ENCODE results near the gene PRM3. TPM values are rescaled to one million over a fixed set of nuclear protein-coding genes. Genes with fewer than 3 reads are reported as not detected.

Gene PRM3
- total RNA-seq, 4 donors from 2014 or later, result not detected

DNA sequence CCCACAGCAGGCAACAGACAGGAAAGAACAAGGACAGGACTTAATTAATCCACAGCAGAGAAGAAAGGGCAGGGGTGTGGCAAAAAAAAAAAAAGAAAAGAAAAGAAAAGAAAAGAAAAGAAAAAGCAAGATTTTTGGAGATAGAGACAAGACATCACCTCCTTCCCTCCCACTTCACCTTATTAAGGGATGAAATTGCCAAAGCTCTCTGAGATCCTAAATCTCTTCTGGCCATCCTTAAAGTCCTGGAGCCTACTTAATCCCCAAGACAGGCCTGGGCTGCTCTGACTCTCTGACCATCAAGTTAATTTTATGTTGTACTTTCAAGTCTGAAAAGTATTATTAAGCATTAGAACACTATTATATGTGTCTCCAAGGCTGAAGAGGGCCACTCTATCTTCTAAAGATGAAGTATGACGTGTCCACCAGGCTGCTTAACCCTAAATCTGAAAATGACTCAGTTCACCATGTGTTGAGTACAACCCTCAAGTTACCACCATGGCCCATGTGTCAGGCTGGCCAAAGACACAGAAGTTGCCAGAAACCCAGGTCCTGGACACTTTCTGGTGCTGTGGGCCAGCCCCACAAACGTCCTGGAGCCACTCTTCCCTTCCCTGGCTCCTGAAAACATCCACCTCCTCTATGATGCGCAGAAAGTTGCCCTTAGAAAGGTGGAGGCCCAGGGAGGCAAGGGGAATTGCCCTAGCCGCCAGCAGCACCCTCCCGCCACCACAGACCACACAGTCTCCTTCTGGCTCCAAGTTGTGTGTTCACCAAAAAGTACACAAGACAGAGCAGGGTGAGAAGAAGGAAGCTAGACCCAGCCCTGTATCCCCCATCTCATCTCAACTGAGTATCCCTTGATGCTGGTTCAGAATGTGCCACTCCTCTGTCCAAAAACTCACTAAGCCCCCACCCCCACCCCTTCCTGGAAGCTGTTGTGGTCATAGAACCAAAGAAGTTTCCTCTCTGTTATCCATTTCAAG lies 20.1 kb downstream of the PRM3 start:
- H3K4me3 ChIP-seq, result peak overlapping the region; percentile 71 to 92 (median 80)
- peak overlapping the region; percentile 35 to 98 (median 85) for H3K27ac ChIP-seq
- DNase-seq, result no peak
- TF ChIP-seq POLR2A (IDR thresholded peaks at IDR 0.05), result no peak
- TF ChIP-seq, protein P1, sequence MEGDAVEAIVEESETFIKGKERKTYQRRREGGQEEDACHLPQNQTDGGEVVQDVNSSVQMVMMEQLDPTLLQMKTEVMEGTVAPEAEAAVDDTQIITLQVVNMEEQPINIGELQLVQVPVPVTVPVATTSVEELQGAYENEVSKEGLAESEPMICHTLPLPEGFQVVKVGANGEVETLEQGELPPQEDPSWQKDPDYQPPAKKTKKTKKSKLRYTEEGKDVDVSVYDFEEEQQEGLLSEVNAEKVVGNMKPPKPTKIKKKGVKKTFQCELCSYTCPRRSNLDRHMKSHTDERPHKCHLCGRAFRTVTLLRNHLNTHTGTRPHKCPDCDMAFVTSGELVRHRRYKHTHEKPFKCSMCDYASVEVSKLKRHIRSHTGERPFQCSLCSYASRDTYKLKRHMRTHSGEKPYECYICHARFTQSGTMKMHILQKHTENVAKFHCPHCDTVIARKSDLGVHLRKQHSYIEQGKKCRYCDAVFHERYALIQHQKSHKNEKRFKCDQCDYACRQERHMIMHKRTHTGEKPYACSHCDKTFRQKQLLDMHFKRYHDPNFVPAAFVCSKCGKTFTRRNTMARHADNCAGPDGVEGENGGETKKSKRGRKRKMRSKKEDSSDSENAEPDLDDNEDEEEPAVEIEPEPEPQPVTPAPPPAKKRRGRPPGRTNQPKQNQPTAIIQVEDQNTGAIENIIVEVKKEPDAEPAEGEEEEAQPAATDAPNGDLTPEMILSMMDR (IDR thresholded peaks at IDR 0.05), result no peak
- H3K9me3 ChIP-seq, result no peaks in the 10 kb centered on the region
- peaks cover 20 to 62% (median 23%) of the 10 kb centered on the region in 3 donors for H3K4me1 ChIP-seq
- H3K27me3 ChIP-seq, result peaks cover 0 to 25% (median 0%) of the 10 kb centered on the region in 4 donors
- no peaks in the 10 kb centered on the region for H3K36me3 ChIP-seq
- intact Hi-C loops (cut with DNase I), result loop anchor here (10.0 kb wide), 1 partner anchor 101 kb away; no protein-coding TSS in a partner anchor
- 68 to 85% methylated on average over 4 to 5 of the region's 5 CpGs for WGBS, 2 donors

DNA sequence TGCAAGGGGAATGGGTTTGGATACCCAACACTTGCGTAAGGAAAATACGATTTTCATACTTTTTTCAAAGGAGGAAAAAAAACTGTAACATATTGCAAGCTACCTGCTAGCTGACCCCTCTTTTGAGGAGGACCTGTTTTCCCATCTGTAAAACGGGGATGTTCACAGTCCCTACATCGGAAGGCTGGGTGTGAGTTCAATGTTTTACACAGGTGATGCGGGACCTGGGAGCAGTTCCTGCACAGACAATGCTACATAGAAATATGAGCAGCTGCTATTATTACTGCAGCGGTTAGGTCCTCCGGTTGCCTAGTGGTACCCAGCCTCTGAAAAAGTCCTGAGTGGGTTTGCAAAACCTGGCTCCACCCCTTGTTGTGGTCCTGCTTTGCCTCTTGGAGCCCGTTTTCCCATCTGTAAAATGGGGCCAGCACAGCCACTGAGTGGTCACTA lies 20.9 kb downstream of the PRM3 start:
- peak overlapping the region in 2 of 4 donors; percentile 71 to 92 for H3K4me3 ChIP-seq
- no peak for DNase-seq
- intact Hi-C loops (cut with DNase I), result loop anchor here (10.0 kb wide), 1 partner anchor 102 kb away; no protein-coding TSS in a partner anchor
- H3K27me3 ChIP-seq, result peaks cover 0 to 25% (median 0%) of the 10 kb centered on the region in 4 donors
- H3K9me3 ChIP-seq, result no peaks in the 10 kb centered on the region
- TF ChIP-seq, protein P1 (IDR thresholded peaks at IDR 0.05), result no peak
- no peak for TF ChIP-seq POLR2A (IDR thresholded peaks at IDR 0.05)
- peak overlapping the region in 3 of 4 donors; percentile 32 to 97 (median 32) for H3K27ac ChIP-seq
- H3K4me1 ChIP-seq, result peaks cover 18 to 59% (median 21%) of the 10 kb centered on the region in 3 donors
- no peaks in the 10 kb centered on the region for H3K36me3 ChIP-seq
- 86 to 89% methylated on average over 5 to 8 of the region's 8 CpGs for WGBS, 2 donors

DNA sequence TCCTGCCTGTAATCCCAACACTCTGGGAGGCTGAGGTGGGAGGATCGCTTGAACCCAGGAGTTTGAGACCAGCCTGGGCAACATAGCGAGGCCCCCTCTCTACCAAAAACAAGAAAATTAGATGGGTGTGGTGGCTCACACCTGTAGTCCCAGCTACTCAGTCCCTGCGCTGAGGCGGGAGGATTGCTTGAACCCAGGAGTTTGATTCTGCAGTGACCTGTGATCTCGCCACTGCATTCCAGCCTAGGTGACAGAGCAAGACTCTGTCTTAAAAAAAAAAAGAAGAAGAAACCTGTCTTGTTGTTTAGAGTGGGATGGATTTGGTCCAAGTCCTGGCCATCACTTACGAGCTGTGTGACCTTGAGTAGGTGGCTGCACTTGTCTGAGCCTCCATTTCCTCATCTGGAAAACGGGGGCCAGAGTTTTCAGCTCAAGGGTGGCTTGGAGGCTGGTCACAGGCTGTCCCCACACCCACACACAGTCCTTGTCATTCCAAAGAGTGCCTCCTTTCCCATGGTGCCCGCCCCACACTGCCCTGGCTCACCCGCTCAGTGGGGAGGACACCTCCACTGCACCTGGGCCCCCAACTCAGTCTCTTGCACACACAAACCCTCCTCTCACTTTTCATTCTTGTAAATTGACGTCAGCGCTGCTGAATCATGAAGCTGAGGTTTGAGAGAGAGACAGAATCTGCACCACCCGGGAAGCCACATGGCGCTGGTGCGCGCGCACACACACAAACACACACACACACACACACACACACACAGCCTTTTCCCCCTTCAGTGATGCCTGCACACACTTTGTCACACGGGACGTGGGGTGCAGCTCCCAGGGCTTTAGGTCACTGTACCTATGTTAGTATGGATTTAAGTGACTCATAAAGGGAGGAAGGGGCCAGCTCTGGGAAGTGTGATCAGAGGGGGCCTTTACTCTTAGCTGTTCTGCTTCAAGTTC lies 21.6 kb downstream of the PRM3 start:
- TF ChIP-seq POLR2A (IDR thresholded peaks at IDR 0.05), result peak in 1 of 4 donors; percentile 35
- TF ChIP-seq, protein P1 (IDR thresholded peaks at IDR 0.05), result no peak
- Histone ChIP-seq H3K4me1 (peaks cover 14 to 52% (median 16%) of the 10 kb centered on the region in 3 donors), H3K27me3 (peaks cover 0 to 25% (median 0%) of the 10 kb centered on the region in 4 donors), H3K27ac (peak overlapping the region in 3 of 4 donors; percentile 32 to 97 (median 32)), H3K9me3 (no peaks in the 10 kb centered on the region), H3K4me3 (peak overlapping the region in 2 of 4 donors; percentile 71 to 92), H3K36me3 (no peaks in the 10 kb centered on the region)
- intact Hi-C loops (cut with DNase I), result loop anchor here (10.0 kb wide), 1 partner anchor 103 kb away; no protein-coding TSS in a partner anchor
- 78 to 79% methylated on average over 10 to 16 of the region's 18 CpGs for WGBS, 2 donors
- DNase-seq, result no peak

DNA sequence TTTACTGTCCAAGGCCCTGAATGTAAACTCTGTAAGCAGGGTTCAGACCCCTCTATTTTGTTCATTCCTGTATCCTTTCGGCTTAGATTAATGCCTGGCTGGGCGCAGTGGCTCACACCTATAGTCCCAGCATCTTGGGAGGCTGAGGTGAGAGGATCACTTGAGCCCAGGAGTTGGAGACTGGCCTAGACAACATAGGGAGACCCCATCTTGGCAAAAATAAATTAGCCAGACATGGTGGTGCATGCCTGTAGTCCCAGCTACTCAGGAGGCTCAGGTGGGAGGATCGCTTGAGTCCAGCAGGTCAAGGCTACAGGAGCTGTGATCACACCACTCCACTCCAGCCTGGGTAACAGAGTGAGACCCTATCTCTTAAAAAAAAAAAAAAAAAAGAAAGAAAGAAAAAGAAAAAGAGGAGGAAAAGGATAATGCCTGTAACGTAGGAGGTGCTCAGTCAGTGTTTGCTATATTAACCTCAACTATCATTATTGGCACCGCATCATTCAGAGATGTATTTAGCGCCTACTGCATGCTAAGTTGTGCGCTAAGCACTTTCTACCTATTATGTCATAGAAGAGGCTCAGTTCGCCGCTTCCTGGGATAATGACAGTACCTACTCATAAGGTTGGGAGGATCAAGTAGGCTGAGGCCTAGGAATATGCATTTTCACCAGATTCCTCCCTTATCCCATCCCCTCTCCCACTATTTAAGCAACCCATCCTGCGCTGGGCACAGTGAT lies 22.5 kb downstream of the PRM3 start:
- TF ChIP-seq, protein P1 (IDR thresholded peaks at IDR 0.05), result no peak
- TF ChIP-seq POLR2A (IDR thresholded peaks at IDR 0.05), result no peak
- no peak for DNase-seq
- Histone ChIP-seq H3K36me3 (no peaks in the 10 kb centered on the region), H3K27ac (no peak overlapping the region), H3K27me3 (peaks cover 0 to 27% (median 0%) of the 10 kb centered on the region in 4 donors), H3K4me1 (peaks cover 11 to 49% (median 13%) of the 10 kb centered on the region in 3 donors), H3K4me3 (no peak overlapping the region), H3K9me3 (no peaks in the 10 kb centered on the region)
- WGBS, 2 donors, result 91 to 92% methylated on average over 10 of the region's 10 CpGs
- intact Hi-C loops (cut with DNase I), result loop anchor here (10.0 kb wide), 1 partner anchor 104 kb away; no protein-coding TSS in a partner anchor
